Measurements from ENCODE around the gene TCERG1. TPM values are rescaled to one million over a fixed set of nuclear protein-coding genes. Genes with fewer than 3 reads are reported as not detected.

Gene TCERG1
- total RNA-seq, 1 donor from 2014 or later, result 227 TPM

DNA sequence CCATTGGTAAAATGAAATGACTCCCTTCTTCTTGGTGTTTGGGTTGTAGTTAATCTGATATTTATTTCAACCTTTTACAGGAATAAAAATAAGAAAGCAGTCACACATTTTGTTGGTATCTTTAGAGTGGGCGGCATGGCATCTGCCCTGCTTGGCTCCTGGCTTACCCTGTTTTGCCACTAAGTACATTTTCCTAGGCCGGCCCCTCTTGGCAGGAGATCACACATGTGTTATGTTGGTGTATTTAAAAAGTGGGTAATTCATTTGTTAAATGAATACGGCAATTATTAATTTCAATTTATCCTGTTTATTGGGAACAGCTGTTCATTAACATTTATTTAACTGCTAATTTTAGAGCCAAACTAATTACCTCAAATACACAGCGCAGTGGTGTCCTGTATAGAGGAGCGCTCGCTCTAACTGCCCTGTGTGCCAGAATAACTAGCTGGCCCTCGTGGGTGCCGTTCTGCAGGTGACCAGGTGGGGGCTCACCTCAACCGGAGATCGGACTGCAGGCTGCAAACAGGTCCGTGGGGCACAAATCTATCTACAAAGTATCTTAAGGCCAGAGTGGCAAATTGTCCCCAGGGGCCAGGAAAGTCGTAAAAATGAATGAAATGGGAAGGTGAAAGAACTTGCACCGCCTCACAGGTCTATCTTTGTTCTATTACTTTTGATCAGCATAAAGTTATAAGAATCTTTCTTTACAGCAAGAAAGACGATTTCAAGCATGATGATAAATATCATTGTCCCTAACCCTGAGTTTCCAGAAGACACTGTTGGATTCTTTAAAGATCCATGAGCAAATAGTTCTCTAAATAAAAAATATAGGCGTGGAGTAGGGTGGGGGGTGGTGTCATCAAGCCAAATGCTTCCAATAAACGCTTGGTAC lies 95.1 kb downstream of the TCERG1 start:
- Mint-ChIP-seq H3K27ac (no peak overlapping the region), H3K27me3 (ENCODE audit: insufficient read depth, low read depth) (no peaks in the 10 kb centered on the region), H3K9me3 (no peaks in the 10 kb centered on the region), H3K4me1 (peaks cover 2% of the 10 kb centered on the region), H3K36me3 (no peaks in the 10 kb centered on the region), H3K4me3 (no peak overlapping the region)
- TF ChIP-seq, protein P1, sequence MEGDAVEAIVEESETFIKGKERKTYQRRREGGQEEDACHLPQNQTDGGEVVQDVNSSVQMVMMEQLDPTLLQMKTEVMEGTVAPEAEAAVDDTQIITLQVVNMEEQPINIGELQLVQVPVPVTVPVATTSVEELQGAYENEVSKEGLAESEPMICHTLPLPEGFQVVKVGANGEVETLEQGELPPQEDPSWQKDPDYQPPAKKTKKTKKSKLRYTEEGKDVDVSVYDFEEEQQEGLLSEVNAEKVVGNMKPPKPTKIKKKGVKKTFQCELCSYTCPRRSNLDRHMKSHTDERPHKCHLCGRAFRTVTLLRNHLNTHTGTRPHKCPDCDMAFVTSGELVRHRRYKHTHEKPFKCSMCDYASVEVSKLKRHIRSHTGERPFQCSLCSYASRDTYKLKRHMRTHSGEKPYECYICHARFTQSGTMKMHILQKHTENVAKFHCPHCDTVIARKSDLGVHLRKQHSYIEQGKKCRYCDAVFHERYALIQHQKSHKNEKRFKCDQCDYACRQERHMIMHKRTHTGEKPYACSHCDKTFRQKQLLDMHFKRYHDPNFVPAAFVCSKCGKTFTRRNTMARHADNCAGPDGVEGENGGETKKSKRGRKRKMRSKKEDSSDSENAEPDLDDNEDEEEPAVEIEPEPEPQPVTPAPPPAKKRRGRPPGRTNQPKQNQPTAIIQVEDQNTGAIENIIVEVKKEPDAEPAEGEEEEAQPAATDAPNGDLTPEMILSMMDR (IDR thresholded peaks at IDR 0.05), result peak; percentile 96
- no peak for TF ChIP-seq EZH2 (IDR thresholded peaks at IDR 0.05)
- no peak overlapping the region for H3K4me3 ChIP-seq
- H3K27me3 ChIP-seq, result no peaks in the 10 kb centered on the region
- no peaks in the 10 kb centered on the region for H3K36me3 ChIP-seq
- H3K27ac ChIP-seq, result no peak overlapping the region
- H3K79me2 ChIP-seq (ENCODE audit: low read depth), result no peaks in the 10 kb centered on the region
- H3K4me2 ChIP-seq, result no peak overlapping the region
- DNase-seq (ENCODE audit: low spot score), result peak; percentile 84
- no peaks in the 10 kb centered on the region for H3F3A ChIP-seq (ENCODE audit: low read depth)
- no peaks in the 10 kb centered on the region for H3K9me3 ChIP-seq (ENCODE audit: low read depth)
- H3K4me1 ChIP-seq, result no peaks in the 10 kb centered on the region
- no peak overlapping the region for H2AFZ ChIP-seq (replicated peaks)
- no peak overlapping the region for H3K9ac ChIP-seq
- H4K20me1 ChIP-seq (ENCODE audit: low read depth), result no peaks in the 10 kb centered on the region

DNA sequence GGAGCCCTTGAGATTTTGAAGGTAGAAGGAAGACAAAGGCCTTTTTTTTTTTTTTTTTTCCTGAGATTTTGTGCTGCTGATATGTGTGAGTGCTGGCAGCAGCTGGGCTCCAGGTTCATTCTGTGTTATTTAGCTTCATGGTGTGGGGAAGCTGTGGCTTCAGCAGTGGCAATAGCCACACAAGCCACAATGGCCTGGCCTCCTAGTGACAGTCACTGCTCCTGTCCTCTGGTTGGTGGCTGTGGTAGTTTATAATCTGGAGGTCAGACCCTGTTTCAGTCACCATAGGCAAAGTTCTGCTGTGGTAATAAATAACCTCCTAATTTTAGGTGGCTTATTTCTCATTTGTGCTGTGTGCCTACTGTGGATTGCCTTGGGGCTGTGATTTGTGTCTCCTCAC lies 97.1 kb downstream of the TCERG1 start:
- Mint-ChIP-seq H3K4me3 (no peak overlapping the region), H3K36me3 (no peaks in the 10 kb centered on the region), H3K4me1 (peaks cover 2% of the 10 kb centered on the region), H3K9me3 (no peaks in the 10 kb centered on the region), H3K27me3 (ENCODE audit: insufficient read depth, low read depth) (no peaks in the 10 kb centered on the region), H3K27ac (no peak overlapping the region)
- Histone ChIP-seq H3K4me3 (no peak overlapping the region), H3F3A (ENCODE audit: low read depth) (no peaks in the 10 kb centered on the region), H3K27ac (no peak overlapping the region), H3K9me3 (ENCODE audit: low read depth) (no peaks in the 10 kb centered on the region), H3K4me2 (no peak overlapping the region), H4K20me1 (ENCODE audit: low read depth) (no peaks in the 10 kb centered on the region), H3K27me3 (no peaks in the 10 kb centered on the region), H3K79me2 (ENCODE audit: low read depth) (no peaks in the 10 kb centered on the region), H2AFZ (replicated peaks) (peak overlapping the region; percentile 68), H3K36me3 (no peaks in the 10 kb centered on the region), H3K4me1 (no peaks in the 10 kb centered on the region), H3K9ac (no peak overlapping the region)
- TF ChIP-seq EZH2phosphoT487 (IDR thresholded peaks at IDR 0.05) (no peak), EZH2 (IDR thresholded peaks at IDR 0.05) (no peak)
- TF ChIP-seq, protein P1 (IDR thresholded peaks at IDR 0.05), result no peak
- no peak for DNase-seq (ENCODE audit: low spot score)

DNA sequence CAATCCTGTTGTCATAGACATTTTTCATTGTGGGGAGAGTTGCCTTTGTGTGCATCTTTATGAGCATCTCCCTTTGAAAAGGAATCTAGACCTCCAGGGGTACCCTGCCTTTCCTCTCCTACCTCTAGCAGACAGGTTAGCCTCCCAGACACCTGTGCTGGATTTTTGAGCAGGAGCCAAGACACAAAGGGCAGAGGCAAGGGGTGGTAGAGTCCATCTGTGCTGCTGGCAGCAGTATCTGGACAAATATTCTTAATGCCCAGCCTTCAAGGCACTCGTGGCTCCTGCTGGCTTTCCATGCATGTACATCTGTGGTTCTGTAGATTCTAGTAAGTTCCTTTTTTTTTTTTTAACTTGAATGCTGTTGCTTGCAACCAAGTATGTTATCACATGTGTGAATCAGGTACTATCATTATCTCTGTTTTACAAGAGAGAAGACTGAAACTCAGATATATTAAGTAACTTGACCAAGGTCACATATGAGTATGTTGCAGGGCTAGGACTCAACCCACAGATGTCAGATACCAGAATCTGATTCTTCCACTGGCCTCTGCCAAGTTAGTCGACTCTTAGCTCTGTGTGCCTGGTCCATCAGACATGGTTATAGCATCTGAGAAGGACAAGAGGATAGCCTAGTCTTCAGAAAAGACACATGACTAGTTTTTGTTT lies 101.8 kb downstream of the TCERG1 start:
- H3K4me3 ChIP-seq, result no peak overlapping the region
- TF ChIP-seq, protein P1 (IDR thresholded peaks at IDR 0.05), result no peak
- TF ChIP-seq EZH2 (IDR thresholded peaks at IDR 0.05) (no peak), EZH2phosphoT487 (IDR thresholded peaks at IDR 0.05) (no peak)
- no peak overlapping the region for H3K4me2 ChIP-seq
- no peak overlapping the region for H3K9ac ChIP-seq
- no peaks in the 10 kb centered on the region for H3K36me3 ChIP-seq
- no peak for DNase-seq (ENCODE audit: low spot score)
- Mint-ChIP-seq H3K4me3 (no peak overlapping the region), H3K4me1 (no peaks in the 10 kb centered on the region), H3K9me3 (no peaks in the 10 kb centered on the region), H3K27me3 (ENCODE audit: insufficient read depth, low read depth) (peaks cover 2% of the 10 kb centered on the region), H3K27ac (no peak overlapping the region), H3K36me3 (no peaks in the 10 kb centered on the region)
- H3K4me1 ChIP-seq, result no peaks in the 10 kb centered on the region
- no peaks in the 10 kb centered on the region for H4K20me1 ChIP-seq (ENCODE audit: low read depth)
- H3K27me3 ChIP-seq, result no peaks in the 10 kb centered on the region
- no peak overlapping the region for H3K27ac ChIP-seq
- no peaks in the 10 kb centered on the region for H3F3A ChIP-seq (ENCODE audit: low read depth)
- H2AFZ ChIP-seq (replicated peaks), result no peak overlapping the region
- no peaks in the 10 kb centered on the region for H3K79me2 ChIP-seq (ENCODE audit: low read depth)
- no peaks in the 10 kb centered on the region for H3K9me3 ChIP-seq (ENCODE audit: low read depth)
